Measurements from ENCODE around the gene DNM3. TPM values are rescaled to one million over a fixed set of nuclear protein-coding genes. Genes with fewer than 3 reads are reported as not detected.

DNM3 gene
- total RNA-seq, 1 donor from 2014 or later = 2.6 TPM

DNA sequence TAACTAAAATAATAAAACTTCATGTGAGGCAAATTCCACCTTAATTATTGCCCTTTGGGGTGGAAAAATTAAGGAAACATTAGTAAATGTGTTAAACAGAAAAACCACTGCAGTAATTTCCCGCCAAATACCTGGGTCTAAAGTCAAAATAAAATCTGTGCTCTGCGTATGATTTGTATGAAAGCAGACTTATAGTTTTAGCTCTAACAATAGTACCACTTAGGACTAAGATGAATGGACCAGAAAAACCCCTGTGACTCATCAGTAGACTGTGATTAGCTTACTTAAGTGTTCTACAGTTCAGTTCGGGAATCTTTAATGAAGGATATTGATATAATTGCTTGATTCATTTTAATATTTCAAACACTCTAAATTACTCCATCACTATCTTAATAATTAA is 555.9 kb downstream of the DNM3 start:
- H3K27me3 ChIP-seq (ENCODE audit: control insufficient read depth in 3 of 3, insufficient read depth in 3 of 3, low read length in 3 of 3) = no peaks in the 10 kb centered on the region
- no peaks in the 10 kb centered on the region for H3K9me3 ChIP-seq (ENCODE audit: control insufficient read depth in 3 of 3, low read length in 3 of 3)
- no peak overlapping the region for H3K4me3 ChIP-seq (ENCODE audit: low read length in 3 of 3)
- H3K4me1 ChIP-seq (ENCODE audit: control insufficient read depth in 3 of 3, insufficient read depth in 3 of 3, low read length in 3 of 3) = peaks cover 4 to 8% (median 6%) of the 10 kb centered on the region in 3 donors
- H3K9ac ChIP-seq (ENCODE audit: low read depth in 1 of 3, low read length in 3 of 3) = no peak overlapping the region
- no peak overlapping the region for H3K27ac ChIP-seq (ENCODE audit: low read depth, low read length)
- H3K36me3 ChIP-seq (ENCODE audit: control insufficient read depth in 3 of 3, insufficient read depth in 3 of 3, low read length in 3 of 3) = no peaks in the 10 kb centered on the region

DNA sequence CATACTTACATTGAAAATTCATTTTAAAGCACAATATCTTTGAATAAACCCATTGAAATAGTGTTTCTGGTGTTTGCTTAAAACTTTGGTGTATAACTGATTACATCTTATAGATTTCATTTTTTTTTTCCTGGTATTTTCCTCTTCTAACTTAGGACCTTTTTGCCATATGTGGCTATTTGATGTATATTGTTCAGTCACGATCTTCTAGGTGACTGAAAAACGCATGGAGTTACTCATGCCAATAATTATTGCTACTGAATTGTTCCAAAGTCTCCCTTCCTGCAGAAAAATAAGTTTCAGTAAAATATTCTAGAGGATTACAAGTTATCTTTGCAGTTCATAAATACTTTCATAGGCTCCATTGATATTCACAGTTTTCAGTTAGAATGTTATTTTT is 556.3 kb downstream of the DNM3 start:
- no peak overlapping the region for H3K9ac ChIP-seq (ENCODE audit: low read depth in 1 of 3, low read length in 3 of 3)
- H3K4me3 ChIP-seq (ENCODE audit: low read length in 3 of 3) = no peak overlapping the region
- peaks cover 4 to 8% (median 6%) of the 10 kb centered on the region in 3 donors for H3K4me1 ChIP-seq (ENCODE audit: control insufficient read depth in 3 of 3, insufficient read depth in 3 of 3, low read length in 3 of 3)
- no peaks in the 10 kb centered on the region for H3K9me3 ChIP-seq (ENCODE audit: control insufficient read depth in 3 of 3, low read length in 3 of 3)
- H3K36me3 ChIP-seq (ENCODE audit: control insufficient read depth in 3 of 3, insufficient read depth in 3 of 3, low read length in 3 of 3) = no peaks in the 10 kb centered on the region
- no peak overlapping the region for H3K27ac ChIP-seq (ENCODE audit: low read depth, low read length)
- H3K27me3 ChIP-seq (ENCODE audit: control insufficient read depth in 3 of 3, insufficient read depth in 3 of 3, low read length in 3 of 3) = no peaks in the 10 kb centered on the region

DNA sequence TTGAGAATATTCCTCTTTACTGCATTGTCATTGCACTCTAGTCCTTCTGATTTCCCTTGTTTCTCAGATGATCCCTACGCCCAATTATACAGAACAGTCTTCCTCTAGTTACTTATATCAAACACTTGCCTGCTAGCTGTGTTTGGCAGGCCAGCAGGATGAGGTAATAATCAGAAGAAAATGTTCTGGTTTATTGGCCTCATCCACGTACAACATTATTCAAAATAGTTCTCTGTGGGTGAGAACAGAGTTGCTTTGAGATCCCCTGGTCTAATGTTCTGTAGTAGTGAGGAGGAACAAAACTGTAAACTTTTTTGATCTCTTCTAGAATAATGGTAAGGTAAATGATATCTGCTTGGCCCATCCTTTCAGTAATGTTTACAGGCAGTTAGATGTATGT is 556.9 kb downstream of the DNM3 start:
- no peak overlapping the region for H3K9ac ChIP-seq (ENCODE audit: low read depth in 1 of 3, low read length in 3 of 3)
- no peaks in the 10 kb centered on the region for H3K27me3 ChIP-seq (ENCODE audit: control insufficient read depth in 3 of 3, insufficient read depth in 3 of 3, low read length in 3 of 3)
- no peaks in the 10 kb centered on the region for H3K36me3 ChIP-seq (ENCODE audit: control insufficient read depth in 3 of 3, insufficient read depth in 3 of 3, low read length in 3 of 3)
- H3K4me1 ChIP-seq (ENCODE audit: control insufficient read depth in 3 of 3, insufficient read depth in 3 of 3, low read length in 3 of 3) = peaks cover 4 to 8% (median 6%) of the 10 kb centered on the region in 3 donors
- no peaks in the 10 kb centered on the region for H3K9me3 ChIP-seq (ENCODE audit: control insufficient read depth in 3 of 3, low read length in 3 of 3)
- peak overlapping the region; percentile 32 for H3K27ac ChIP-seq (ENCODE audit: low read depth, low read length)
- H3K4me3 ChIP-seq (ENCODE audit: low read length in 3 of 3) = no peak overlapping the region

- Histone ChIP-seq H3K9ac (ENCODE audit: low read depth in 1 of 3, low read length in 3 of 3) (no peak overlapping the region), H3K27ac (ENCODE audit: low read depth, low read length) (peak overlapping the region; percentile 32), H3K9me3 (ENCODE audit: control insufficient read depth in 3 of 3, low read length in 3 of 3) (no peaks in the 10 kb centered on the region), H3K4me3 (ENCODE audit: low read length in 3 of 3) (peak overlapping the region in 1 of 3 donors; percentile 52), H3K4me1 (ENCODE audit: control insufficient read depth in 3 of 3, insufficient read depth in 3 of 3, low read length in 3 of 3) (peaks cover 3 to 5% (median 4%) of the 10 kb centered on the region in 3 donors), H3K36me3 (ENCODE audit: control insufficient read depth in 3 of 3, insufficient read depth in 3 of 3, low read length in 3 of 3) (no peaks in the 10 kb centered on the region), H3K27me3 (ENCODE audit: control insufficient read depth in 3 of 3, insufficient read depth in 3 of 3, low read length in 3 of 3) (no peaks in the 10 kb centered on the region)
Observed at GRCh38 chr1:172398970-172399755, 557.9 kb downstream of the DNM3 start.

DNA sequence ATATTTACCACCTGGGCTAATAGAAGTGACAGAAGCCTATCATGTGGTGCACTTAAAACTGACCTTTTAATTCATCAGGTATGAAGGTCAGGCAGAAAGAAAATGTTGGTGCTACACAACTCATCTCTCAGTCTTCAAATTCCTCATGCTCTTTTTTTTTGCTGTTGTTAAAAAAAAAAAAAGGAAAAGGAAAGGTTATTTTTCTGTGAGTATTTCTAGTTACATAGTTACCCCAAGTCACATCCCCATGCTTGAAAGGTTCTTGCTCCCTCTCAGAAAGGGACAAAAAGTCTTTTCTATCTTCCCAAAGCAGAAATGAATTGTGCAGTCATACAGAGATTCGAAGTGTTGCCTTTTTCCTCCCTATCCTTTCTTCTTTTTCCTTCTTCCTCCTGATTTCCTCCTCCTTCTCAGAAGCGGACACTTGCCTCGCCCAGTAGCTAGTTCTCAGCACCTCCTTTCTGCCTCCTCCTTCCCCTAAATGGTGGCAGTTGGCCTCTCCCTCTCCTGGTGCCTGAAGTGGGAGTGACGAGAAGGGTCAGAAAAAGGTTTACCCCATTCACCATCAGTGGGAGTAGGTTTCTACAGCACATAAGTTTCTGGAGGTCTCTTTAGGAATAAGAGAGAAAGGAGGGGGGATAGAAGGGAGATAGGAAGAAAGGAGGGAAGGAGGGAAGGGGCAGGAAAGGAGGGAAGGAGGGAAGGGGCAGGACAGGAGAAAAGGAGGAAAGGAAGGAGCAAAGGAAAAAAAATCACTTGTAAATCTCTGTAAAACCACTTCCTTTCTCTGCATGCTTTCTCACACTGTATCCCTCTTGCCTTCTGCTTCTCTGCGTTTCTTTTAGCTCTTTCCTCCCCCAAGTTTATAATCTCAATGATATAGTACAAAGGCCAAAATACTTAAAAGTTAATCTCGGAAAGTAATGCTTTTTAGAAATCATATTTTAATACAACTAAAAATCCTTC is 558.7 kb downstream of the DNM3 start:
- Histone ChIP-seq H3K4me1 (ENCODE audit: control insufficient read depth in 3 of 3, insufficient read depth in 3 of 3, low read length in 3 of 3) (peaks cover 2 to 4% (median 3%) of the 10 kb centered on the region in 3 donors), H3K36me3 (ENCODE audit: control insufficient read depth in 3 of 3, insufficient read depth in 3 of 3, low read length in 3 of 3) (no peaks in the 10 kb centered on the region), H3K27ac (ENCODE audit: low read depth, low read length) (peak overlapping the region; percentile 56), H3K27me3 (ENCODE audit: control insufficient read depth in 3 of 3, insufficient read depth in 3 of 3, low read length in 3 of 3) (no peaks in the 10 kb centered on the region), H3K4me3 (ENCODE audit: low read length in 3 of 3) (no peak overlapping the region), H3K9me3 (ENCODE audit: control insufficient read depth in 3 of 3, low read length in 3 of 3) (no peaks in the 10 kb centered on the region), H3K9ac (ENCODE audit: low read depth in 1 of 3, low read length in 3 of 3) (peak overlapping the region in 1 of 3 donors; percentile 8)

GRCh38 chr1:172400722-172401105 is 559.4 kb downstream of the DNM3 start:
- Histone ChIP-seq H3K4me3 (ENCODE audit: low read length in 3 of 3) (no peak overlapping the region), H3K27ac (ENCODE audit: low read depth, low read length) (no peak overlapping the region), H3K27me3 (ENCODE audit: control insufficient read depth in 3 of 3, insufficient read depth in 3 of 3, low read length in 3 of 3) (no peaks in the 10 kb centered on the region), H3K36me3 (ENCODE audit: control insufficient read depth in 3 of 3, insufficient read depth in 3 of 3, low read length in 3 of 3) (no peaks in the 10 kb centered on the region), H3K4me1 (ENCODE audit: control insufficient read depth in 3 of 3, insufficient read depth in 3 of 3, low read length in 3 of 3) (peaks cover 2 to 4% (median 3%) of the 10 kb centered on the region in 3 donors), H3K9ac (ENCODE audit: low read depth in 1 of 3, low read length in 3 of 3) (no peak overlapping the region), H3K9me3 (ENCODE audit: control insufficient read depth in 3 of 3, low read length in 3 of 3) (no peaks in the 10 kb centered on the region)

DNA sequence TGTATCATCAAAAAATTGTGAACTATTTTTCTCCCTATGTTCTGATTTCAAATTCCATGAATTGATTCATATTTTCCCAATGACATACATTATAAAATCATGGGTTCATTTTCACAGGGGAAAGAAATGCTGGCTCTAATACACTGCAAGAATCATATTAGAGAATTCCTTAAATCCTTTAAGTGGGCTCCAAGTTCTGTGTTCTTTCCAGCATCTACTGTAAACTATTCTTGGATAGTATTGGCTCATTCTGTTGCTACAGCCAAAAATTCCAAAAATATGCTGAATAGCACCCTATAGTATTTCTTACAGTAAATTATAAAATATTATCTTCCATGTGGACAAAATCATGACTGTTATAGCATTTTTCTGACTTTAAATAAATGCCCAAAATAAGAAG is 560.2 kb downstream of the DNM3 start:
- Histone ChIP-seq H3K9ac (ENCODE audit: low read depth in 1 of 3, low read length in 3 of 3) (no peak overlapping the region), H3K36me3 (ENCODE audit: control insufficient read depth in 3 of 3, insufficient read depth in 3 of 3, low read length in 3 of 3) (no peaks in the 10 kb centered on the region), H3K9me3 (ENCODE audit: control insufficient read depth in 3 of 3, low read length in 3 of 3) (no peaks in the 10 kb centered on the region), H3K4me1 (ENCODE audit: control insufficient read depth in 3 of 3, insufficient read depth in 3 of 3, low read length in 3 of 3) (peaks cover 2 to 4% (median 3%) of the 10 kb centered on the region in 3 donors), H3K27ac (ENCODE audit: low read depth, low read length) (no peak overlapping the region), H3K4me3 (ENCODE audit: low read length in 3 of 3) (no peak overlapping the region), H3K27me3 (ENCODE audit: control insufficient read depth in 3 of 3, insufficient read depth in 3 of 3, low read length in 3 of 3) (no peaks in the 10 kb centered on the region)

DNA sequence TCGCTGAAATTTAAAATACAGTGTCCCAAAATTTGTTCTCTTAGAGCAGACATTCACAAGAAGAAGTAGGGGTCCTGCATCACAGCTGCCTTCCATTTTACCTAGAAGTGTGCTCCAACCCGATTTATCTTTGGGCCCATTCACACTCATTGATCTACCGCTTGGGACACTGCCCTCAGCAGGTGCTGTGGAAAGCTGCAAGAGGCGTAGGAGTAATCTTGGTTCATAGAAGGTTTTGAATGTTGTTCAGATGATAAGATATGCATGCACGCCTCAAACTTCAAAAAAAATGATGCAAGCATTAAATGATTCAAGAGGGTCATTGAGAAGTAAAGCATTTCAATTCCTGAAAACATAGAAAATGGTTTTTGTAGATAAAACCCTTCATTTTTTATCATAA is 560.6 kb downstream of the DNM3 start:
- H3K27me3 ChIP-seq (ENCODE audit: control insufficient read depth in 3 of 3, insufficient read depth in 3 of 3, low read length in 3 of 3) = no peaks in the 10 kb centered on the region
- no peak overlapping the region for H3K27ac ChIP-seq (ENCODE audit: low read depth, low read length)
- no peak overlapping the region for H3K9ac ChIP-seq (ENCODE audit: low read depth in 1 of 3, low read length in 3 of 3)
- peaks cover 2 to 4% (median 3%) of the 10 kb centered on the region in 3 donors for H3K4me1 ChIP-seq (ENCODE audit: control insufficient read depth in 3 of 3, insufficient read depth in 3 of 3, low read length in 3 of 3)
- no peak overlapping the region for H3K4me3 ChIP-seq (ENCODE audit: low read length in 3 of 3)
- H3K36me3 ChIP-seq (ENCODE audit: control insufficient read depth in 3 of 3, insufficient read depth in 3 of 3, low read length in 3 of 3) = no peaks in the 10 kb centered on the region
- H3K9me3 ChIP-seq (ENCODE audit: control insufficient read depth in 3 of 3, low read length in 3 of 3) = no peaks in the 10 kb centered on the region

GRCh38 chr1:172402878-172403569 is 561.7 kb downstream of the DNM3 start:
- Histone ChIP-seq H3K9me3 (ENCODE audit: control insufficient read depth in 3 of 3, low read length in 3 of 3) (no peaks in the 10 kb centered on the region), H3K27ac (ENCODE audit: low read depth, low read length) (no peak overlapping the region), H3K36me3 (ENCODE audit: control insufficient read depth in 3 of 3, insufficient read depth in 3 of 3, low read length in 3 of 3) (no peaks in the 10 kb centered on the region), H3K27me3 (ENCODE audit: control insufficient read depth in 3 of 3, insufficient read depth in 3 of 3, low read length in 3 of 3) (no peaks in the 10 kb centered on the region), H3K4me3 (ENCODE audit: low read length in 3 of 3) (no peak overlapping the region), H3K9ac (ENCODE audit: low read depth in 1 of 3, low read length in 3 of 3) (no peak overlapping the region), H3K4me1 (ENCODE audit: control insufficient read depth in 3 of 3, insufficient read depth in 3 of 3, low read length in 3 of 3) (peaks cover 2 to 4% (median 3%) of the 10 kb centered on the region in 3 donors)
